GM19467 (cell line): ENCODE measurements around the gene NPAS3.
A peak's percentile ranks its signal among the peaks of the same experiment; 100 is the strongest.

Source experiments
- ATAC-seq: cut with Tn5 transposase; IDR thresholded peaks from one replicate; pipeline ENCODE4 v1.9.1; 2021; ENCODE audit warnings: mild to moderate bottlenecking, moderate library complexity; ENCODE audit not compliant: unreplicated experiment

Gene NPAS3

DNA sequence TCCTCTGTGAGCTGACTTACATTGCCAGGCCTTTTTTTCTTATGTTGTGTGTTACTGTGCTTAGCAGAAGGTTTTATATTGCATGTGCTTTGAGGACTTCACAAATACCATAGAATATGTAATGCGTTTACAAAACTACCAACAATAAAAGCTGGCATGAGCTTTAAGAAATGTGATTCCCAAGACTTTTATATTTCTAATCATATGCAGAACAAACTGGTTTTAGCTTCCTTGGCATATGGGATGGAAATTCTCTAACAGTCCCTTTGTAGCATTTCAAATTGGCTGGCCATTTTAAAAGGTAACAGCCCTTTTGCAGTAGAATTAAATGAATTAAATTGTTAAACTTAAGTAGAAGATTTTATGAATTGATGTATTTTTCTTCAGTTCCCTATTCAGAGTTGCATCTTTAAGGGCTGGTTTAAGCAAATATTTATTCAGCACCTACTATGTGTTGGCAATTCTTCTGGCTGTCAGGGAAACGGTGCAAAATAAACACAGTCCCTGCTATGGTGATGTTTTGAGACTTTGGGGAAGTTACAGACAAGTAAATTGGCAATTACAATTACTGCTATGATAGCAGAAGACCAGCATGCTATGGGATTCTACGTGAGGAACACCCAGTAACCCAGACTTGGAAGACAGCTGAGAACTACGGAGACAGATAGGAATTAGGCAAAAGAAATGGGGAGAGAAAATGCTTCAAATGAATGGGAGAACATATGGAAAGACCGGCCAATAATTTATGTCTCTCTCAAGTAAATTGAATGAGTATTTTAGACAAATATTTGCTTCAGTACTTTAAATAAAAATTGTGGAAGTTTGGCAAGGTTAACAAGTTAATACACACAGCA, 565.8 kb downstream of the NPAS3 start:
- ATAC-seq = no peak

DNA sequence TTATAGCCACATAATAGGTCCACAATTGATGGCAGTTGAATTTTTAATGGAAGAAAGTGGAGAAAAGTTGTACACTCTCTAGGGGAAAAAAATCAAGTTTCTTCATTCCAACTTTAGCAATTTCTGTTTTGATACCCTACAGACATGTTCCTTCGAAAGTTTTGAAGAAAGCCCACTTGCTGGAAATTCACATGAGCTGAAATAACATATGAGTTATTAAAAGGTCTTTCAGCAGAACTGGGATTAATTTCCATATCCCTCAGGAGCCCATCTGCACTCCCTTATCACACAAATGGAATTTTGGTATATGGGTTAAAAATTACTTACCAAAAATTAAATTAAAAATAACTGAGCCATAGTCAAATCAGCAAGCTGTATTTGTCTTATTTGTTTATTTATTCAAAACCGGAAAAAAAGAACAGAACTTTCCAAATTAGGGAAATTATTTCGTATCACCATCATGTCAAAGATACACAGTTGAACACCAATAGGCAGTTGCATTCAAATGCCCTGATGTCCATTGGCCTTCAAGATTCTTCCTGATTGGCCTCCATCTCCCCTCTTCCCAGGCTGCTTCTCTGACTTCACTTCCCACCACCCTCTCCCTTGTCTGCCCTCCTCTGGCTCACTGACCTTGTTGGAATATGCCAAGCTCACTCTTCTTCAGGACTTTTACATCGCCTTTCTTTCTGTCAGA, 566.7 kb downstream of the NPAS3 start:
- ATAC-seq = no peak

- no peak for ATAC-seq
These were observed 567.3 kb downstream of the NPAS3 start for GRCh38 chr14:33505963-33506329.

- ATAC-seq = no peak
These were observed 569.7 kb downstream of the NPAS3 start for GRCh38 chr14:33508126-33509062.

- no peak for ATAC-seq
These were observed 570.8 kb downstream of the NPAS3 start for GRCh38 chr14:33509454-33509853.

GRCh38 chr14:33510063-33510481, 571.4 kb downstream of the NPAS3 start:
- ATAC-seq = no peak

DNA sequence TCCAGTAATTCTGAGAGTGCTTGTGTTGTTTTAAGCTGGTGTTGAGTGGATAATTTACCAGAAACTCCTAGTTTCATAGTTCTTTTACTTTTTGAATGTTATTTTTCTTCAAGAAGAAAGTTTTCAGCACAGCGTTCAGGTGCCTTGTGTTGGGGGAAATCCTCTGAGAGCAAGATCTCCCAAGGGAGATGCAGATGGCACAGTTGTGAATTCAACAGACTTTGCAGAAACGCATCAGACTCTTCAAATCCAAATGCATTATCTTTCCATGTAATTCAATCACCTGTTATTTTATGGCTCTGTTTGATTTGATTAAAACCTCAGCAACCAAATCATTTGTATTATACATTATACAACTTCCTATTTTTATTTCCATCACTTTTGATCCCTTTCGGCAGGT, 572.3 kb downstream of the NPAS3 start:
- ATAC-seq = no peak

DNA sequence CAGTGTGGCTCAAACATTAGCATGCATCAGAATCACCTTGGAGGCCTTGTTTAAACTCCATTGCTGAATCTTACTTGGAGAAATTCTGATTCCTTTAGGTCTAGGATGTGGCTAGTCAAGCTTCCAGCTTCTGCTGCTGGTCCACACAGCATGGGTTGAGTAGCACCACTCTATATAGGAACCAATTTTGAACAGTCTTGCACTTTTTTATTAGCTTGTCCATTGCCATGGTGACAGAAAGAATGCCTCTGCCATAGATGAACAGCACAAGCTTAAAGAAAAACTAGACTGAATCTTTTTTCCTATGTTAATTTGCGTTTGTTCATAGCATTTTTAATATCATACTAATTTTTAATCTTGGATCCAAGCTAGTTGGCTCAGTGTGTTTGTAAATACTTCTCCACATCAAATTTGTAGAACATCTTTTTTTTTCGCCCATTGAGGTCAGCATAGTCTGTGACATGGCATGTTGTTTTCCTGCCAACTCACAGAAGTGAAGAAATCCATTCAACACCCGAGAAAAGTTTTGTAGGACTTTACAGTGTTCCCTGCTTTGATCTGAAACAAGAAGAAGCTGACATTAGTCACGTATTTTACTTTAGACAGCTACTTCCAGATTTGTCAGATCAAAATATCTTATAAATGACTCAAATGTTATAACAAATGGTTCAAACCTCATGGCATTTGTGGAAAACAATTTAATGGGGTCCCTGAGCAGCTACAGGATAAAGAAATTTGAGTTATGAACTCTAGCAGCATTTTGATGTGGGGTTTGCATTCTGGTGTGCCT, 573.4 kb downstream of the NPAS3 start:
- ATAC-seq = no peak

- ATAC-seq = no peak
These were observed 576.8 kb downstream of the NPAS3 start for GRCh38 chr14:33515441-33515840.

GRCh38 chr14:33515899-33516298, 577.2 kb downstream of the NPAS3 start:
- ATAC-seq = no peak

GRCh38 chr14:33516898-33517436, 578.3 kb downstream of the NPAS3 start:
- peak; percentile 57 for ATAC-seq

- ATAC-seq = no peak
These were observed 582.5 kb downstream of the NPAS3 start for GRCh38 chr14:33521192-33521591.

- peak; percentile 47 for ATAC-seq
These were observed 585.6 kb downstream of the NPAS3 start for GRCh38 chr14:33524244-33524643.

DNA sequence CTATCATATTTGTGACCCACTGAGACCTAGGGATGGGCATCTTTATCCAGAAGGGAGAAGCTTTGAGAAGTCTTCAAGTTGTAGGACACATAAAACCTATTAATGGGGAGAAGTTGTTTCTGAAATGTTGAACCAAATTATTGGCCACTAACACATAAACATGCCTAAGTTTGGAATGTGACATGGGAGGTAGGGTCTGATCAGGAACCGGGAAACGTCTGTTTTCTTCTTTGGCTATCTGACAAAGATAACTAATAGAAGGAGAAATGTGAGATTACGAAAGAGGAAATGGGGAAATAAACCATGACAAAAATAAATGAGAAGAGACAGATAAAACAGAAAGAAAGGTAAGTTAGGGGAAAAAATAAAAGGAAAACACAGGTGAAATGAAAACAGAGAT, 586.9 kb downstream of the NPAS3 start:
- ATAC-seq = no peak

- no peak for ATAC-seq
These were observed 588.5 kb downstream of the NPAS3 start for GRCh38 chr14:33527023-33527634.

DNA sequence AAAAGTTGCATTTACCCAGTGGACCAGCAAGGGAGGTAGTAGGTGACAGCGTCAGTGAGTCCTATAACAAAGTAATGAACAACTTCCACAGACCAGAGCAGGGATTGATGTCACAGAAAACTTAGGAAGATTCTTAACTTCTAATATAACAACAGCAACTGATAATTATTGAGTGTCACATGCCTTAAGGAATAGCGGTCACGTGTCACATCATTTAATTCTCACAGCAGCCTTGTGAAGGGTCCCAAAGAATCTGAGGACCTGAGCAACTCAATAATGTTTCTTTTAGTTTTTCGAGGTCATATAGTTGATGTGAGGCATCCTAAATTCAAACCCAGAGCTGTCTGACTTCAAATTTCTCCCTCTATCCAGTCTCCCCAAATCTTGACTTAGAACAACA, 590.0 kb downstream of the NPAS3 start:
- no peak for ATAC-seq

DNA sequence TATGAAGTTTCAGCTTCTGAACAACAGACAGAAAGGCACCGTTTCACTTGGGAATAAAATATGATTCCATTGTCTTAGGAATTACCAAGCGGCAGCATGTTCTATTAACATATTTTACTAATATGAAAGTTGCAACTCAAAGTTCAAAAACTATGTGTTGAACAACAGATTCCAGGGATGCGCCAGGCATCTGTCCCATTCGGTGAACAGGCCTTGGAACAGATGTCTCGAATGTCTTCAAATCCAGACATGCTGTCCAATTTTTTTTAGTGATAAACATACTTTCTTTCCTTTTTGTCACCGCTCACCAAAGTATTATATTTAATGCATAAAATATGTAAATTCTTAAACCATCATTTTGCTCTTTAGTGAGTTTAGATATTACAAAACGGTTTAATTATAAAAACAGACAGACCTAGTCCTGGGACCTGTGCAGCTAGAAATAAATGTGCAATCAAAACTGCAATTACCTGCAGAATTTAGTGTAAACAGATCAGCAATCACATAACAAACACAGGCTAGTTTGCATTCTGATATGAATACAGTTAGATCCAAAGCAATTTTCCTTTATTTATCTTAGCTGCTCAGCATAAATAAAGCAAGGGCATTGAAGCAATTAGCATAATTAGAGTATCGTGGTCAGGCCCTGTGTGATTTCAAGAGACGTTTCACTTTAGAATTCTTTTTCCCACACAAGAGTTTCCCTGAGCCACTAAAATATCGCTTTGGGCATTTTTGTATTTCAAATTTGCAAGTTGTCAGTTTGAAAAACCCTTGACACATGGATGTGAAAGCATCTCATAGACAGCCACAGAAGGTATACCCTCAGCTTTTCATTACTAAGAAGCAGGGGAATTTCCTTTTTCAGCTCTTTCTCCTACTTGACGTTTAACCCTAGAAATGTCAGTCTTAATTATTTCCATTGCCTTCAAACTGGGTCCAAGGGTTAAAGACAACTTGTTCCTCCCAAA, 591.4 kb downstream of the NPAS3 start:
- ATAC-seq = no peak

- ATAC-seq = no peak
These were observed 593.9 kb downstream of the NPAS3 start for GRCh38 chr14:33532553-33532952.

GRCh38 chr14:33534104-33534503, 595.4 kb downstream of the NPAS3 start:
- no peak for ATAC-seq
